GM18858 (cell line): Measurements from ENCODE around the gene SYNPO.

Experiments used
- ATAC-seq: cut with Tn5 transposase; IDR thresholded peaks from one replicate; pipeline ENCODE4 v1.9.1; 2021; ENCODE audit not compliant: unreplicated experiment

SYNPO gene

GRCh38 chr5:150640311-150641005 is at the start of gene SYNPO:
Gene SYNPO, plus strand, starts transcription at chr5:150640660. Its CDS starts 7,616 bp downstream, at chr5:150648276.
- no peak for ATAC-seq

GRCh38 chr5:150590979-150591695 is 49.3 kb upstream of the SYNPO start:
- no peak for ATAC-seq

- no peak for ATAC-seq
Measured at GRCh38 chr5:150593593-150593992, 46.9 kb upstream of the SYNPO start.

GRCh38 chr5:150593996-150594395 is 46.5 kb upstream of the SYNPO start:
- ATAC-seq = no peak

- no peak for ATAC-seq
Measured at GRCh38 chr5:150595466-150596031, 44.9 kb upstream of the SYNPO start.

GRCh38 chr5:150596313-150596712 is 44.1 kb upstream of the SYNPO start:
- no peak for ATAC-seq

GRCh38 chr5:150596826-150597225 is 43.6 kb upstream of the SYNPO start:
- no peak for ATAC-seq

GRCh38 chr5:150598006-150598405 is 42.5 kb upstream of the SYNPO start:
- ATAC-seq = no peak

- no peak for ATAC-seq
Measured at GRCh38 chr5:150598821-150599273, 41.6 kb upstream of the SYNPO start.

- ATAC-seq = no peak
Measured at GRCh38 chr5:150599281-150599680, 41.2 kb upstream of the SYNPO start.

GRCh38 chr5:150599917-150600511 is 40.4 kb upstream of the SYNPO start:
- no peak for ATAC-seq

GRCh38 chr5:150600616-150601490 is 39.6 kb upstream of the SYNPO start:
- no peak for ATAC-seq

- no peak for ATAC-seq
Measured at GRCh38 chr5:150601491-150602345, 38.7 kb upstream of the SYNPO start.

- ATAC-seq = no peak
Measured at GRCh38 chr5:150603052-150603451, 37.4 kb upstream of the SYNPO start.

- no peak for ATAC-seq
Measured at GRCh38 chr5:150603491-150603890, 37.0 kb upstream of the SYNPO start.

- no peak for ATAC-seq
Measured at GRCh38 chr5:150604010-150604409, 36.5 kb upstream of the SYNPO start.

GRCh38 chr5:150604894-150605440 is 35.5 kb upstream of the SYNPO start:
- ATAC-seq = no peak

GRCh38 chr5:150605546-150605945 is 34.9 kb upstream of the SYNPO start:
- ATAC-seq = no peak

- no peak for ATAC-seq
Measured at GRCh38 chr5:150606476-150606875, 34.0 kb upstream of the SYNPO start.

- no peak for ATAC-seq
Measured at GRCh38 chr5:150607105-150607504, 33.4 kb upstream of the SYNPO start.
